K562 (cell line): ENCODE measurements around the gene TMOD3. TPM values are rescaled to one million over a fixed set of nuclear protein-coding genes. Genes with fewer than 3 reads are reported as not detected.

Source experiments
- AFF1 ChIP-seq, 2 experiments: fragments of 450-650 bp; IDR thresholded peaks; 2 replicates each; pipeline ENCODE4 v1.6.1; 2018; ENCODE audit warnings: mild to moderate bottlenecking in 2 of 2, low read depth in 1 of 2; ENCODE audit not compliant: partially characterized antibody in 2 of 2
- ATF3 ChIP-seq, 2 experiments: fragments of 450-650 bp in 1 of 2; sonication (generic) in 1 of 2; formaldehyde crosslinking in 1 of 2; IDR thresholded peaks in 1 of 2; conservative IDR thresholded peaks in 1 of 2; 2 replicates each; pipeline versions ENCODE4 v1.6.1 to v1.8.1; 2016 to 2023; ENCODE audit warnings: mild to moderate bottlenecking in 2 of 2, moderate library complexity in 2 of 2, inconsistent platforms in 1 of 2, missing genetic modification reagents in 1 of 2
- KDM4B ChIP-seq, 2 experiments: fragments of 450-650 bp in 1 of 2; sonication (generic) in 1 of 2; IDR thresholded peaks; 2 replicates each; pipeline ENCODE4 v1.6.1; 2016 to 2017; ENCODE audit warnings: borderline replicate concordance in 2 of 2, antibody characterized with exemption in 1 of 2, low read depth in 1 of 2, mild to moderate bottlenecking in 1 of 2
- NFRKB ChIP-seq: fragments of 450-650 bp; IDR thresholded peaks from 2 replicates; pipeline ENCODE4 v1.6.1; 2016; ENCODE audit warnings: low read depth
- PRPF4 ChIP-seq: fragments of 200-400 bp; formaldehyde crosslinking; IDR thresholded peaks from one replicate; pipeline ENCODE4 v1.6.1; 2017; ENCODE audit warnings: low read length, low read depth, mild to moderate bottlenecking; ENCODE audit not compliant: insufficient read depth, poor library complexity, severe bottlenecking
- RERE ChIP-seq: sonication (generic); formaldehyde crosslinking; IDR thresholded peaks from 2 replicates; pipeline ENCODE4 v1.8.0; 2023; ENCODE audit warnings: missing genetic modification reagents, mild to moderate bottlenecking, borderline replicate concordance
- RFX5 ChIP-seq: IDR thresholded peaks from 2 replicates; pipeline ENCODE4 v1.6.1; 2011; ENCODE audit warnings: low read depth, mild to moderate bottlenecking, improper control_type of control experiment, low read length
- TEAD4 ChIP-seq, 2 experiments: sonication (generic) in 1 of 2; formaldehyde crosslinking in 1 of 2; IDR thresholded peaks; 2 replicates each; pipeline versions ENCODE4 v1.6.1 to v1.8.0; 2012 to 2022; ENCODE audit warnings: borderline replicate concordance in 1 of 2, inconsistent platforms in 1 of 2, low read length in 1 of 2, mild to moderate bottlenecking in 1 of 2, missing genetic modification reagents in 1 of 2
- ZNF274 ChIP-seq: IDR thresholded peaks from 2 replicates; pipeline ENCODE4 v1.6.1; 2011; ENCODE audit warnings: low read depth, mild to moderate bottlenecking, low read length, moderate library complexity, borderline replicate concordance
- ZNF589 ChIP-seq: fragments of 200-800 bp; sonication (Bioruptor generic); IDR thresholded peaks from 2 replicates; pipeline ENCODE4 v1.6.1; 2016; ENCODE audit warnings: low read depth, missing genetic modification characterization, missing compliant biosample characterization
- polyA plus RNA-seq, 8 experiments: library from polyadenylated mRNA; depleted of rRNA in 4 of 8; stranded (reverse) in 5 of 8; unstranded in 3 of 8; fragments of >200 nt; fragmentation: Nextera tagmentation in 2 of 8; fragmentation: Illumina TruSeq in 1 of 8; extraction: Ambion mirVana in 2 of 8; extraction: Trizol in 1 of 8; gene quantifications; 2 replicates each; pipeline versions ENCODE4 v1.2.1 to v1.2.3, GENCODE V29; 2011 to 2014; ENCODE audit warnings: inconsistent platforms in 1 of 8, missing spikeins in 1 of 8
- total RNA-seq, 7 experiments: library from RNA; depleted of rRNA in 6 of 7; stranded (reverse); fragments of >200 nt in 6 of 7; fragmentation: Illumina TruSeq in 2 of 7; extraction: Trizol in 2 of 7; gene quantifications; 2 replicates each; pipeline versions ENCODE4 v1.2.1 to v1.2.3, GENCODE V29; 2011 to 2021; ENCODE audit warnings: low replicate concordance in 1 of 7

The TMOD3 gene
- total and polyA plus RNA-seq, 9 of the 15 experiments (the other 6 are each of a cell fraction or from before 2014, with no cell fraction given): 6.8 to 45.0 (median 30.9) TPM

GRCh38 chr15:51878446-51879386 is 49.3 kb downstream of the TMOD3 start (continued):
- no peak for TF ChIP-seq KDM4B (IDR thresholded peaks at IDR 0.05; ENCODE audit: borderline replicate concordance in 2 of 2, low read depth in 1 of 2)
- no peak for TF ChIP-seq RFX5
- 0 out of 2 replicates have a peak, but pooled peaks have one; percentile 37 for TF ChIP-seq ATF3 (IDR thresholded peaks at IDR 0.05)
- no peak for TF ChIP-seq ATF3 (CRISPR knock-in tag; conservative IDR thresholded peaks at IDR 0.05)
- TF ChIP-seq TEAD4 (IDR thresholded peaks at IDR 0.05; ENCODE audit: low read length): peak; percentile 79
- TF ChIP-seq TEAD4 (CRISPR knock-in tag; IDR thresholded peaks at IDR 0.05; ENCODE audit: borderline replicate concordance): no peak
- TF ChIP-seq ZNF274: no peak
- TF ChIP-seq PRPF4: no peak
- TF ChIP-seq AFF1 (IDR thresholded peaks at IDR 0.05; ENCODE audit: low read depth in 1 of 2, partially characterized antibody in 2 of 2): peak in 1 of 2 experiments; percentile 48
- 0 out of 2 replicates have a peak, but pooled peaks have one; percentile 16 for TF ChIP-seq ZNF589 (CRISPR knock-in tag)
- no peak for TF ChIP-seq NFRKB
- no peak for TF ChIP-seq RERE (CRISPR knock-in tag)
